Psoas muscle (tissue), 8 donors: ENCODE data around the gene IGFL4. TPM values are rescaled to one million over a fixed set of nuclear protein-coding genes. Genes with fewer than 3 reads are reported as not detected.

Experiments
- ATAC-seq, 4 donors: fragments of 200-7000 bp; cut with Tn5 transposase; one replicate each; pipeline ENCODE4 v1.9.1; 2020; ENCODE audit warnings: moderate library complexity in 3 of 4, mild to moderate bottlenecking in 2 of 4
- DNase-seq, 2 donors: peaks; one replicate each; pipeline ENCODE4 v3.0.0-alpha.2; 2020
- H3K27ac ChIP-seq: fragments of 200-600 bp; one replicate; pipeline ENCODE4 v1.8.0; 2022
- H3K27me3 ChIP-seq, 3 donors: fragments of 200-600 bp in 1 of 3; one replicate each; pipeline versions ENCODE4 v1.6.1 to v1.8.0; 2013 to 2022; ENCODE audit warnings: low read length in 2 of 3, mild to moderate bottlenecking in 2 of 3, moderate library complexity in 1 of 3; ENCODE audit not compliant: insufficient read depth in 3 of 3
- H3K36me3 ChIP-seq, 2 donors: fragments of 200-600 bp in 1 of 2; one replicate each; pipeline versions ENCODE4 v1.6.1 to v1.8.0; 2013 to 2022; ENCODE audit warnings: low read depth in 1 of 2, mild to moderate bottlenecking in 1 of 2, moderate library complexity in 1 of 2; ENCODE audit not compliant: insufficient read depth in 1 of 2
- H3K4me1 ChIP-seq: fragments of 200-600 bp; one replicate; pipeline ENCODE4 v1.8.0; 2022
- H3K4me3 ChIP-seq: fragments of 200-600 bp; one replicate; pipeline ENCODE4 v1.8.0; 2022; ENCODE audit warnings: mild to moderate bottlenecking
- H3K9me3 ChIP-seq: fragments of 200-600 bp; one replicate; pipeline ENCODE4 v1.8.0; 2022
- WGBS, 3 donors: extraction: QIAGEN DNeasy Blood & Tissue Kit; methylation state at CpG; one replicate each; pipeline versions ENCODE4 v1.1.6 to v1.1.7; 2013; 5-methylcytosine and 5-hydroxymethylcytosine counted together
- intact Hi-C, 2 donors: fragments of 100-400 bp; cut with DNase I; formaldehyde crosslinking; loops; one replicate each; pipeline versions ENCODE4 v1.11.0 to v1.14.2; 2022
- polyA plus RNA-seq, 3 donors: library from polyadenylated mRNA; stranded (reverse); fragments of 200-250 nt; gene quantifications; one replicate each; pipeline ENCODE4 v1.2.3, GENCODE V29; 2013
- total RNA-seq, 4 donors: library from RNA; stranded (reverse); fragmentation: NEBNext Ultra II Directional in 2 of 4; extraction: Animal tissue kit (Norgen Biotek cat#: 25700) in 2 of 4; gene quantifications; one replicate each; pipeline versions ENCODE4 v1.2.1 to v1.2.4, GENCODE V29; 2021 to 2023
- TF ChIP-seq, protein P1 (sequence below): fragments of 200-600 bp; IDR thresholded peaks from one replicate; pipeline ENCODE4 v1.8.0; 2022; ENCODE audit warnings: antibody characterized with exemption
- donor health status: healthy with polysubstance abuse.
- donor health status: DM: no; HTN: no; CAD: no; lungs with moderate emphysema.
- donor health status: Bipolar disorder and iron deficiency.
- donor health status: healthy.
- donor health status: DM: yes; HTN: yes; CAD: no.
- donor health status: DM: no; HTN: no; CAD: no.
- donor health status: DM: no; HTN: no; CAD: no.
- donor health status: DM: yes; HTN: yes; CAD: no.

The IGFL4 gene
- total and polyA plus RNA-seq, 7 donors = not detected

DNA sequence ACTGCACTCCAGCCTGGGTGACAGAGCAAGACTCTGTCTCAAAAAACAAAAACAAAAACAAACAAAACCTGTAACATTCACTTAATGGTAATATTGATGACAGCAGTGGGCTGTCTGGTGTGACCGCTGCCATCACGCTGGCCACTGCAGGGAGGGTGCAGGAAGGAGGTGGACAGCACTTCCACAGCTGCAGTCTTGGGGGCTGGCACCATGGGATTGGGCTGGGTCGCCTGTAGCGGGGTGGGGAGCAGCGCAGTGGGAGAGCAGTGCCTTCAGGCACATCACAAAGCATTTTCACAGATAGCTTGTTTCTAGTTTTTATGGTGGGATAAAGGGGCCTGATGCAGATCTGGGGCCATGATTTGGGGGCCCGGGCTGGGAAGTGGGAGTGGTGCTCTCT is 5.3 kb downstream of the IGFL4 start:
- intact Hi-C loops = no loop called here
- ATAC-seq = no peak
- DNase-seq = no peak
- TF ChIP-seq, protein P1, sequence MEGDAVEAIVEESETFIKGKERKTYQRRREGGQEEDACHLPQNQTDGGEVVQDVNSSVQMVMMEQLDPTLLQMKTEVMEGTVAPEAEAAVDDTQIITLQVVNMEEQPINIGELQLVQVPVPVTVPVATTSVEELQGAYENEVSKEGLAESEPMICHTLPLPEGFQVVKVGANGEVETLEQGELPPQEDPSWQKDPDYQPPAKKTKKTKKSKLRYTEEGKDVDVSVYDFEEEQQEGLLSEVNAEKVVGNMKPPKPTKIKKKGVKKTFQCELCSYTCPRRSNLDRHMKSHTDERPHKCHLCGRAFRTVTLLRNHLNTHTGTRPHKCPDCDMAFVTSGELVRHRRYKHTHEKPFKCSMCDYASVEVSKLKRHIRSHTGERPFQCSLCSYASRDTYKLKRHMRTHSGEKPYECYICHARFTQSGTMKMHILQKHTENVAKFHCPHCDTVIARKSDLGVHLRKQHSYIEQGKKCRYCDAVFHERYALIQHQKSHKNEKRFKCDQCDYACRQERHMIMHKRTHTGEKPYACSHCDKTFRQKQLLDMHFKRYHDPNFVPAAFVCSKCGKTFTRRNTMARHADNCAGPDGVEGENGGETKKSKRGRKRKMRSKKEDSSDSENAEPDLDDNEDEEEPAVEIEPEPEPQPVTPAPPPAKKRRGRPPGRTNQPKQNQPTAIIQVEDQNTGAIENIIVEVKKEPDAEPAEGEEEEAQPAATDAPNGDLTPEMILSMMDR = no peak
- Histone ChIP-seq H3K27me3 (peaks cover 0 to 24% (median 6%) of the 10 kb centered on the region in 3 donors), H3K9me3 (no peaks in the 10 kb centered on the region), H3K4me3 (no peak overlapping the region), H3K36me3 (no peaks in the 10 kb centered on the region), H3K4me1 (no peaks in the 10 kb centered on the region), H3K27ac (no peak overlapping the region)
- WGBS, 3 donors = 75 to 84% (median 79%) methylated on average over 6 of the region's 6 CpGs

- intact Hi-C loops = no loop called here
- TF ChIP-seq, protein P1 = no peak
- Histone ChIP-seq H3K36me3 (no peaks in the 10 kb centered on the region), H3K4me1 (no peaks in the 10 kb centered on the region), H3K27me3 (peaks cover 0 to 13% (median 2%) of the 10 kb centered on the region in 3 donors), H3K4me3 (no peak overlapping the region), H3K9me3 (no peaks in the 10 kb centered on the region), H3K27ac (no peak overlapping the region)
- WGBS, 3 donors = 39 to 70% (median 65%) methylated on average over 11 of the region's 11 CpGs
- no peak for DNase-seq
- no peak for ATAC-seq
Measured at GRCh38 chr19:46033401-46033800, 7.4 kb downstream of the IGFL4 start.

GRCh38 chr19:46032597-46033025 is 8.2 kb downstream of the IGFL4 start:
- TF ChIP-seq, protein P1 = no peak
- no peaks in the 10 kb centered on the region for H3K36me3 ChIP-seq
- DNase-seq (no peak), ATAC-seq (no peak)
- H3K27ac ChIP-seq = no peak overlapping the region
- intact Hi-C loops = no loop called here
- no peaks in the 10 kb centered on the region for H3K9me3 ChIP-seq
- no peak overlapping the region for H3K4me3 ChIP-seq
- peaks cover 0 to 13% (median 2%) of the 10 kb centered on the region in 3 donors for H3K27me3 ChIP-seq
- H3K4me1 ChIP-seq = no peaks in the 10 kb centered on the region
- WGBS, 3 donors = 81 to 95% (median 85%) methylated on average over 3 of the region's 3 CpGs

DNA sequence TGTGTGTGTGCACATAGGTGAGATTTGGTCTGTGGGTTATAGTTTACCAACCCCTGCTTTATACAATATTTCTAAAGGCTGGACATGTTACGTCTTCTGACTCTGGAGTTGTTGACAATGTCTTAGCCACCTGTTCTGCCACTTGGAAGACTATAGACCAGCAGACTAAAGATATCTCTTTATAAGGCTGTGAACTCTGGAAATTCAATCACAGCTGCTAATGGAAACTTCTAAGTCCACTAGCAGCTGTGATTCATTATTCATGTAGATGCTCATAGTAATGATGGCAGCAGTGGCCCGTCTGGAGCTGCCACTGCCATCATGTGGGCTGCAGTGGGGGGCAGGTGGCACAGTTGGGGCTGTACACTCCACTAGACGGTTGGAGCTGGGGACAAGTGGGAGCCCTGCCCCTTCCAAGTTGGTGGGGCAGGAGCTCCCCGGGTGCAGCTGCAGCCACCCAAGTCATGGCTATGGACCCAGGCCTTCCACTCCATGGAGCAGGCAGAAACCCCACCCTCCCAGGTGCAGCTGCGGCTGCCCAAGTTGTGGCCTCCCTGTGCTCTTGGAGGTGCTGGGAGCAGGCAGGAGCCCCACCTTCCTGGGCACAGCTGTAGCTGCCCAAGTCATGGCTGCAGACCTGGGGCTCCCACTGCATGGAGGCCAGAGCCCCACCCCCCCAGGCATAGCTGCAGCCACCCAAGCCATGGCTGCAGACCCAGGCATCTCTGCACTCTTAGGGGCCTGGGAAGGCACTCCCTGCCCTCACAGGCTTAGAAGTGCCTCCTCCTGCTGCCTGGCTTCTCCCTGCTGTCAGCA is 8.8 kb downstream of the IGFL4 start:
- intact Hi-C loops = no loop called here
- H3K9me3 ChIP-seq = no peaks in the 10 kb centered on the region
- peaks cover 0 to 7% (median 2%) of the 10 kb centered on the region in 3 donors for H3K27me3 ChIP-seq
- no peak for DNase-seq
- no peaks in the 10 kb centered on the region for H3K36me3 ChIP-seq
- TF ChIP-seq, protein P1 = no peak
- no peak overlapping the region for H3K27ac ChIP-seq
- H3K4me3 ChIP-seq = no peak overlapping the region
- WGBS, 3 donors = 37 to 43% (median 37%) methylated on average over 4 to 5 of the region's 5 CpGs
- H3K4me1 ChIP-seq = no peaks in the 10 kb centered on the region
- ATAC-seq = no peak
